HL-60 (cell line): ENCODE measurements around the gene HTN1.
"Not testable (repeated sequence)": the region's sequence is repeated elsewhere in the genome, so short reads cannot be mapped to it uniquely, and the experiment has no call there.

ENCODE experiments used
- DNase-seq, 2 experiments: peaks; one replicate each; pipeline ENCODE4 v3.0.0-alpha.2; 2010 to 2020; ENCODE audit warnings: low read depth in 1 of 2, low spot score in 1 of 2
- H3K27ac ChIP-seq: fragments of 250-450 bp; sonication (Bioruptor Pico); replicated peaks from 2 replicates; pipeline ENCODE4 v1.5.1; 2020; ENCODE audit warnings: mild to moderate bottlenecking, moderate library complexity
- H3K27me3 ChIP-seq: fragments of 250-450 bp; sonication (Bioruptor Pico); 2 replicates; pipeline ENCODE4 v1.5.1; 2021; ENCODE audit warnings: mild to moderate bottlenecking, moderate library complexity; ENCODE audit not compliant: insufficient read depth, poor library complexity, severe bottlenecking
- H3K4me3 ChIP-seq: replicated peaks from 2 replicates; pipeline ENCODE4 v1.5.1; 2011; ENCODE audit warnings: mild to moderate bottlenecking, control low read depth, low read length; ENCODE audit not compliant: insufficient read depth
- CTCF ChIP-seq: IDR thresholded peaks from one replicate; pipeline ENCODE4 v1.5.1; 2011; ENCODE audit warnings: low read length, control low read depth, inconsistent platforms; ENCODE audit not compliant: insufficient read depth
- GABPA ChIP-seq: IDR thresholded peaks from 2 replicates; pipeline ENCODE4 v1.6.1; 2012; ENCODE audit warnings: low read depth
- POLR2AphosphoS5 ChIP-seq: IDR thresholded peaks from 2 replicates; pipeline ENCODE4 v1.6.1; 2012; ENCODE audit warnings: low read depth
- REST ChIP-seq: IDR thresholded peaks from 2 replicates; pipeline ENCODE4 v1.6.1; 2012; ENCODE audit warnings: low read depth; ENCODE audit not compliant: insufficient replicate concordance
- SPI1 ChIP-seq: IDR thresholded peaks from 2 replicates; pipeline ENCODE4 v1.6.1; 2012; ENCODE audit warnings: low read depth, mild to moderate bottlenecking, borderline replicate concordance
- long read RNA-seq: library from polyadenylated mRNA; unstranded; transcript quantifications from one replicate; pipeline ENCODE4 v2.0.0, GENCODE V29; 2020

HTN1 gene
- long read RNA-seq = 0 reads

GRCh38 chr4:70050138-70050537 lies at the start of gene HTN1:
HTN1 (plus strand) TSS chr4:70050438; CDS start chr4:70053077, 2,639 bp downstream.
- DNase-seq, H3K27ac ChIP-seq: not testable (repeated sequence)

GRCh38 chr4:70000711-70001110 lies 49.5 kb upstream of the HTN1 start:
- Histone ChIP-seq H3K27me3 (no peaks in the 10 kb centered on the region), H3K27ac (no peak overlapping the region), H3K4me3 (no peak overlapping the region)
- TF ChIP-seq REST (no peak), POLR2AphosphoS5 (no peak), CTCF (no peak), SPI1 (no peak), GABPA (no peak)
- DNase-seq = no peak

More at GRCh38 chr4:70050138-70050537, at the start of gene HTN1:
- not testable (repeated sequence) for H3K27me3 ChIP-seq, H3K4me3 ChIP-seq

- Histone ChIP-seq H3K27ac (no peak overlapping the region), H3K4me3 (no peak overlapping the region), H3K27me3 (no peaks in the 10 kb centered on the region)
- DNase-seq = no peak
- no peak for TF ChIP-seq GABPA
- no peak for TF ChIP-seq POLR2AphosphoS5
- no peak for TF ChIP-seq SPI1
- TF ChIP-seq CTCF = no peak
- TF ChIP-seq REST = no peak
Observed at GRCh38 chr4:70002507-70002906, 47.7 kb upstream of the HTN1 start.

GRCh38 chr4:70008771-70009170 lies 41.5 kb upstream of the HTN1 start:
- H3K4me3 ChIP-seq = no peak overlapping the region
- H3K27me3 ChIP-seq = no peaks in the 10 kb centered on the region
- DNase-seq = no peak
- TF ChIP-seq GABPA (no peak), POLR2AphosphoS5 (no peak), SPI1 (no peak)
- no peak overlapping the region for H3K27ac ChIP-seq

GRCh38 chr4:70019006-70019405 lies 31.2 kb upstream of the HTN1 start:
- not testable (repeated sequence) for DNase-seq, H3K27ac ChIP-seq, H3K4me3 ChIP-seq, H3K27me3 ChIP-seq
